Measurements from ENCODE around the gene ELF4. TPM values are rescaled to one million over a fixed set of nuclear protein-coding genes. Genes with fewer than 3 reads are reported as not detected.

ELF4 gene
- total and polyA plus RNA-seq, 10 of the 15 experiments (the other 5 are each of a cell fraction or from before 2014, with no cell fraction given), result 4.0 to 36.7 (median 22.6) TPM

- Histone ChIP-seq H4K20me1 (ENCODE audit: control insufficient read depth, insufficient read depth) (no peaks in the 10 kb centered on the region), H3K9ac (ENCODE audit: control insufficient read depth, insufficient read depth, low read length) (no peak overlapping the region), H3K27ac (ENCODE audit: control insufficient read depth, insufficient read depth) (no peak overlapping the region), H3K79me2 (ENCODE audit: control insufficient read depth, insufficient read depth, low read length) (no peaks in the 10 kb centered on the region), H3K4me2 (ENCODE audit: control insufficient read depth, insufficient read depth) (no peak overlapping the region), H3K36me3 (ENCODE audit: control insufficient read depth in 2 of 2, insufficient read depth in 2 of 2, low read length in 1 of 2) (no peaks in the 10 kb centered on the region; a peak in 2 of 4 replicates), H3K4me3 (no peak overlapping the region), H3K27me3 (replicated peaks in 1 of 2; ENCODE audit: control insufficient read depth in 2 of 2, insufficient read depth in 2 of 2, low read length in 1 of 2) (no peaks in the 10 kb centered on the region; a peak in 2 of 4 replicates), H2AFZ (ENCODE audit: control insufficient read depth, low read depth, low read length) (no peak overlapping the region), H3K9me3 (replicated peaks; ENCODE audit: control insufficient read depth, insufficient read depth, low read length) (no peaks in the 10 kb centered on the region), H3K4me1 (ENCODE audit: control insufficient read depth, insufficient read depth, low read length) (no peaks in the 10 kb centered on the region)
- FAIRE-seq (no peak), ATAC-seq (no peak), DNase-seq (ENCODE audit: low read depth, low spot score) (no peak)
- SMC1A ChIA-PET (ENCODE audit: uncharacterized antibody, unreplicated experiment), result interaction anchor here (1.0 to 1.2 kb wide), 5 partner anchors 8 to 57 kb away, joined by 3 to 5 read pairs (median 3); no protein-coding TSS in a partner anchor
- POLR2A ChIA-PET, result no interaction called here
- intact Hi-C loops (cut with micrococcal nuclease; ENCODE audit: unreplicated experiment), result no loop called here
- WGBS (ENCODE audit: insufficient coverage, insufficient replicate concordance, low lambda C conversion rate, missing lambda C conversion rate), result 81% methylated on average over 1 of the region's 1 CpG
- in situ Hi-C loops (cut with MboI), result no loop called here
- CTCF ChIA-PET, result interaction anchor here (0.6 to 2.5 kb wide), 4 partner anchors 10 to 92 kb away, joined by 4 to 19 read pairs (median 9); no protein-coding TSS in a partner anchor
- RAD21 ChIA-PET (ENCODE audit: unreplicated experiment), result no interaction called here
- BruUV-seq (replicated peaks), result no TSS peak
- TF ChIP-seq E4F1 (IDR thresholded peaks at IDR 0.05; ENCODE audit: borderline replicate concordance, partially characterized antibody) (no peak), USF2 (IDR thresholded peaks at IDR 0.05; ENCODE audit: borderline replicate concordance, low read depth, low read length) (no peak), NFIC (IDR thresholded peaks at IDR 0.05; ENCODE audit: low read depth, low read length) (no peak), CHD2 (IDR thresholded peaks at IDR 0.05; ENCODE audit: borderline replicate concordance, low read depth, low read length) (no peak), SMC3 (IDR thresholded peaks at IDR 0.05; ENCODE audit: borderline replicate concordance, low read length) (no peak)
- TF ChIP-seq, protein P1, sequence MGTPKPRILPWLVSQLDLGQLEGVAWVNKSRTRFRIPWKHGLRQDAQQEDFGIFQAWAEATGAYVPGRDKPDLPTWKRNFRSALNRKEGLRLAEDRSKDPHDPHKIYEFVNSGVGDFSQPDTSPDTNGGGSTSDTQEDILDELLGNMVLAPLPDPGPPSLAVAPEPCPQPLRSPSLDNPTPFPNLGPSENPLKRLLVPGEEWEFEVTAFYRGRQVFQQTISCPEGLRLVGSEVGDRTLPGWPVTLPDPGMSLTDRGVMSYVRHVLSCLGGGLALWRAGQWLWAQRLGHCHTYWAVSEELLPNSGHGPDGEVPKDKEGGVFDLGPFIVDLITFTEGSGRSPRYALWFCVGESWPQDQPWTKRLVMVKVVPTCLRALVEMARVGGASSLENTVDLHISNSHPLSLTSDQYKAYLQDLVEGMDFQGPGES (IDR thresholded peaks at IDR 0.05), result no peak
- TF ChIP-seq, protein P2, sequence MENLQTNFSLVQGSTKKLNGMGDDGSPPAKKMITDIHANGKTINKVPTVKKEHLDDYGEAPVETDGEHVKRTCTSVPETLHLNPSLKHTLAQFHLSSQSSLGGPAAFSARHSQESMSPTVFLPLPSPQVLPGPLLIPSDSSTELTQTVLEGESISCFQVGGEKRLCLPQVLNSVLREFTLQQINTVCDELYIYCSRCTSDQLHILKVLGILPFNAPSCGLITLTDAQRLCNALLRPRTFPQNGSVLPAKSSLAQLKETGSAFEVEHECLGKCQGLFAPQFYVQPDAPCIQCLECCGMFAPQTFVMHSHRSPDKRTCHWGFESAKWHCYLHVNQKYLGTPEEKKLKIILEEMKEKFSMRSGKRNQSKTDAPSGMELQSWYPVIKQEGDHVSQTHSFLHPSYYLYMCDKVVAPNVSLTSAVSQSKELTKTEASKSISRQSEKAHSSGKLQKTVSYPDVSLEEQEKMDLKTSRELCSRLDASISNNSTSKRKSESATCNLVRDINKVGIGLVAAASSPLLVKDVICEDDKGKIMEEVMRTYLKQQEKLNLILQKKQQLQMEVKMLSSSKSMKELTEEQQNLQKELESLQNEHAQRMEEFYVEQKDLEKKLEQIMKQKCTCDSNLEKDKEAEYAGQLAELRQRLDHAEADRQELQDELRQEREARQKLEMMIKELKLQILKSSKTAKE (IDR thresholded peaks at IDR 0.05; ENCODE audit: low read depth, poor library complexity, severe bottlenecking), result no peak
- TF ChIP-seq, protein P3, sequence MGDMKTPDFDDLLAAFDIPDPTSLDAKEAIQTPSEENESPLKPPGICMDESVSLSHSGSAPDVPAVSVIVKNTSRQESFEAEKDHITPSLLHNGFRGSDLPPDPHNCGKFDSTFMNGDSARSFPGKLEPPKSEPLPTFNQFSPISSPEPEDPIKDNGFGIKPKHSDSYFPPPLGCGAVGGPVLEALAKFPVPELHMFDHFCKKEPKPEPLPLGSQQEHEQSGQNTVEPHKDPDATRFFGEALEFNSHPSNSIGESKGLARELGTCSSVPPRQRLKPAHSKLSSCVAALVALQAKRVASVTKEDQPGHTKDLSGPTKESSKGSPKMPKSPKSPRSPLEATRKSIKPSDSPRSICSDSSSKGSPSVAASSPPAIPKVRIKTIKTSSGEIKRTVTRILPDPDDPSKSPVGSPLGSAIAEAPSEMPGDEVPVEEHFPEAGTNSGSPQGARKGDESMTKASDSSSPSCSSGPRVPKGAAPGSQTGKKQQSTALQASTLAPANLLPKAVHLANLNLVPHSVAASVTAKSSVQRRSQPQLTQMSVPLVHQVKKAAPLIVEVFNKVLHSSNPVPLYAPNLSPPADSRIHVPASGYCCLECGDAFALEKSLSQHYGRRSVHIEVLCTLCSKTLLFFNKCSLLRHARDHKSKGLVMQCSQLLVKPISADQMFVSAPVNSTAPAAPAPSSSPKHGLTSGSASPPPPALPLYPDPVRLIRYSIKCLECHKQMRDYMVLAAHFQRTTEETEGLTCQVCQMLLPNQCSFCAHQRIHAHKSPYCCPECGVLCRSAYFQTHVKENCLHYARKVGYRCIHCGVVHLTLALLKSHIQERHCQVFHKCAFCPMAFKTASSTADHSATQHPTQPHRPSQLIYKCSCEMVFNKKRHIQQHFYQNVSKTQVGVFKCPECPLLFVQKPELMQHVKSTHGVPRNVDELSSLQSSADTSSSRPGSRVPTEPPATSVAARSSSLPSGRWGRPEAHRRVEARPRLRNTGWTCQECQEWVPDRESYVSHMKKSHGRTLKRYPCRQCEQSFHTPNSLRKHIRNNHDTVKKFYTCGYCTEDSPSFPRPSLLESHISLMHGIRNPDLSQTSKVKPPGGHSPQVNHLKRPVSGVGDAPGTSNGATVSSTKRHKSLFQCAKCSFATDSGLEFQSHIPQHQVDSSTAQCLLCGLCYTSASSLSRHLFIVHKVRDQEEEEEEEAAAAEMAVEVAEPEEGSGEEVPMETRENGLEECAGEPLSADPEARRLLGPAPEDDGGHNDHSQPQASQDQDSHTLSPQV (IDR thresholded peaks at IDR 0.05), result no peak
- TF ChIP-seq, protein P4, sequence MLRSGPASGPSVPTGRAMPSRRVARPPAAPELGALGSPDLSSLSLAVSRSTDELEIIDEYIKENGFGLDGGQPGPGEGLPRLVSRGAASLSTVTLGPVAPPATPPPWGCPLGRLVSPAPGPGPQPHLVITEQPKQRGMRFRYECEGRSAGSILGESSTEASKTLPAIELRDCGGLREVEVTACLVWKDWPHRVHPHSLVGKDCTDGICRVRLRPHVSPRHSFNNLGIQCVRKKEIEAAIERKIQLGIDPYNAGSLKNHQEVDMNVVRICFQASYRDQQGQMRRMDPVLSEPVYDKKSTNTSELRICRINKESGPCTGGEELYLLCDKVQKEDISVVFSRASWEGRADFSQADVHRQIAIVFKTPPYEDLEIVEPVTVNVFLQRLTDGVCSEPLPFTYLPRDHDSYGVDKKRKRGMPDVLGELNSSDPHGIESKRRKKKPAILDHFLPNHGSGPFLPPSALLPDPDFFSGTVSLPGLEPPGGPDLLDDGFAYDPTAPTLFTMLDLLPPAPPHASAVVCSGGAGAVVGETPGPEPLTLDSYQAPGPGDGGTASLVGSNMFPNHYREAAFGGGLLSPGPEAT (IDR thresholded peaks at IDR 0.05; ENCODE audit: low read depth), result no peak
These were observed 92.2 kb downstream of the ELF4 start for GRCh38 chrX:130018143-130018542.

Data from GM12878 (cell line).